Nucleus accumbens (tissue), 56 donors: ENCODE results near the gene ZBTB20.

Experiments
- DNase-seq, 56 donors: peaks; one replicate each; lab custom pipeline; 2025; lab: John Stamatoyannopoulos, UW

The ZBTB20 gene

DNA sequence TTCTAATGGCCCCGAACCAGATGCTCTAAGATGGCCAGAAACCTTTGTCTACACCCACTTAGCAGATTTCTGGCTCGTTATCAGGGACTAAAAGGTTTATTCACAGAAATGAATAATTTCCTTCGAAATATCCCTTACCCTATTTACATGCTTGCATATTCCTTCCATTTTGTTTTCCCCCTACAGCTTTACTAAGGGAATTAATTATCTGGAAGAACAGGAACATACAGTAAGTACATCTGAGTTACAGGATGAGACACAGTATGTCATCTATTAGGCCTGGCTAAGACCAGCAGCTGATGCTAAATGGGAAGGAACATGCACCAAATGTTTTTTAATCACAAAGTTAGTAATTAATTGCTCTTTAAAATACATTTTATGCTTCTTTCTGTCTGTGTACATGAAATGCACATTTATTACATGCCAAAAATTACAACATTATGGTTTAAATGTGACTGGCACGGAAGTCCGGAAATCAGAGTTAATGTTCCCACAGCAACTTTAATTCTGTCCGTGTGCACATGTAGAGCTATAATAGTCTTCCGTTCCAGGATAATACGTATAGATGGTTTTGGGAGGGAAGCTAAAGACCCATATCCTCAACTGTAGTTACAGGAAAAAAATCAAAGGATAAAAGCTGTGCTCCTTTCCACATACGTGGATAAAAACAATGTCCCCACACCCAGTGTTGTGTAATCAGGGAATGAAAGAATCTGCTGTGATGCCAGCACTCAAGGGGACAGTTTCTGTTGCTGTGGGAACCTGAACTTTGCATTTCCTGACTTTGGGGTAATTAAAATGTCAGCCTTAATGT, 771.3 kb downstream of the ZBTB20 start:
- DNase-seq: no peak

DNA sequence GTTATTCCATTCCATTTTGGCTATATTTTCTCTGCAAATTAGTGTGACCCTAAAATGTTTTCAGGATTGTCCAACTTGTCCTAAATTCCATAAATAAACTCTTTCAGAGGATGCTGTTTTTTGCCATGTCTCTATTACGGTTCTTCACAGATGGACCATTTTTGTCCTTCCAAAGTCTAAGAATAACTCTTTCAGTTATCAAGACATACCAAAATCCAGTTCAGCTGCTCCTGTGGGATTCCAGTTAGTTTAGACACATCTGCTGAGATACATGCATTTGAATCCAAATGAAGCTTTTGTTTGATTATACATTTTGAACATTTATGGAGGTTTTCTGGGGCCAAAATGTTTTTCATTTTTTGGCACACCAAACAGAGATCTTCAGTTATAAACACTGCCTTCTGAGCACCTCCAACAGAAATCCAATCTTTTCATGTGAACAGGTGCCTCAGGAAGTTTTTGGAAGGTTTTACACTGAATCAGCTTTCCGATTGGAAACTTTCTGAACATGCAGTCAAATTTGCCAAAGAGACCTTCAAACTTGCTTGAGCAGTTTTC, 772.6 kb downstream of the ZBTB20 start:
- DNase-seq: no peak

DNA sequence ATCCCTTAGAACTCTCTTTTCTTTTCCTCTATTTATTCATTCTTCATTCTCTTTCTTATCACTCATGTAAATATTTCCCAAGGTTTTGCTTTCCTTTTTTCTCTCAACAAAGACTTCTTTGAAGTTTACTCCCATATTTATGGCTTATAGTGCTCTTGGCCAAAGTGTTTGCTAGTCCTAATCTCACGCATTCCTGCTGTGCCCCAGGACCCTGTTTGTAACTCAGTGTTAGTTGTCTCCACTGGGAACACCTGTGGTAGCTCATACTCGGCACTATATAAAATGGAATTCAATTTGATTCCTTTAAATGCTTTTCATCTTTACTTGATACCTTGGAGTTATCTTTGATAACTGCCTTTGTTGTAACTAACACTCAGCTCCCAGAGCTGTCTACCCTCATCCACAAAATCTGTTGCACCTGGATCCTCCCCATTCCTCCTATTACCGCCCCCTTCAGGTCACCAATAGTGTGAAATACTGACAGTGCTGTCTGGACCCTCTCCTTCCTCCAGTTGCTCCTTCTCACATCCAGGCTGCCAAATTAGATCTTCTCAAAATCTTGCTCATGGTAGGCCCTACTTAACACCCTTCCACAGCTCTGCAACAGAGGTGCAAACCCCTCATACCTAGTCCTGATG, 776.4 kb downstream of the ZBTB20 start:
- DNase-seq: no peak

DNA sequence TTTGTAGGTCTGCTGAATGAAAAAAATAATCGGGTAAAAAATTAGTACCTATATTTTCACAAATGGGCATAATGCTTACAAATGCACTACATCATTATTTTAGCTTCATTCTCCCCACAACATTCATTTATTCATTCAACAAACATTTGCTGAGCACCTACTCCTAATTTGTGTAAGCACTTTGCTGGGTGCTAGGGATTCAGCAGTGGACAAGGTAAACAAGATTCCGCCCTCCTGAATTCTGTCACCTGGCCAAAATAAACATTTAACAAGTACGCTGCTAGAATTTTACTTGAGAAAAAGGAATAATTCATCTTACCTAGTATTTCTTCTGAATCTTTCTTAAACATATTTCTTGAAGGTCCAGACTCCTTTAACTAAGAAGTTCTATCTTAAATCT, 781.2 kb downstream of the ZBTB20 start:
- DNase-seq: no peak

DNA sequence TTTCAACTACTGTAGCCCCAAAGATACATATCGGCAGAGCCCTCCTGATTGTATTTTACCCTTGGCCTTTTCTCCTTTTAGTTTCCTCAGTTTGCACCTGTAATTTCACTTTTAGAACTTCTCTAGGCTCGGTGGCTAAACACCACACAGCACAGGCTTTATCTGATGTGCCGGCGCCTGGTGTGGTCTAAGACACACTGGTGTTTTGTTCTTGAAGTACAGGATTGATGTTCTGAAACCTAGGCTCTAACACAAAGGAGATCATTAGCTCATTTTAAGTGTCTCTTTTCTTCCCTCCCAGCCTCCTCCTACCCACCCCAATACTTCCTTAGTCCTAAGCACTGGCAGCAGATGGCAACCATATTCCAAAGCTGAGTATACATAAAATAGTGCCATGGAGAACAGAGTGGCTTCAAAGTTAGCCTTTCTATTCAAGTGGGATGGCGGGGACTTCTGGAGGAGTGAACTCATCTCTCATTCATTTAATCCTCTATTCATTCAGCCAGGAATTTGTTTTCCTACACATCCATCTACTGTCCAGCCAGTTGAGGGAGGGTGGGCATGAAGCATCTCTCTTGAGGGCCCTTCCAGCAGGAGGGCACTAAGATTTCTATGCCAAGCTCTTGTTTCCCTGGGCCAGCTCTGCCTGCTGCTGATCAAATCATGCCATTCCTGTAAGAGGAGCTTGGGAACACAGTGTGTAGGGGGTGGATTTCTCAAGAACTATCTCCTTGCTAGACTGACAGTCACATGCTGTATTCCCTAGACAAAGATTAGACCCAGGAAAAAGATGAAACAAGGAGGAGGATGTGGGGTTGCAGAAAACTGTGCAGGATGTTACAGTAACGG, 782.1 kb downstream of the ZBTB20 start:
- DNase-seq: peak in 16 of 56 donors; percentile 7 to 53 (median 23)

DNA sequence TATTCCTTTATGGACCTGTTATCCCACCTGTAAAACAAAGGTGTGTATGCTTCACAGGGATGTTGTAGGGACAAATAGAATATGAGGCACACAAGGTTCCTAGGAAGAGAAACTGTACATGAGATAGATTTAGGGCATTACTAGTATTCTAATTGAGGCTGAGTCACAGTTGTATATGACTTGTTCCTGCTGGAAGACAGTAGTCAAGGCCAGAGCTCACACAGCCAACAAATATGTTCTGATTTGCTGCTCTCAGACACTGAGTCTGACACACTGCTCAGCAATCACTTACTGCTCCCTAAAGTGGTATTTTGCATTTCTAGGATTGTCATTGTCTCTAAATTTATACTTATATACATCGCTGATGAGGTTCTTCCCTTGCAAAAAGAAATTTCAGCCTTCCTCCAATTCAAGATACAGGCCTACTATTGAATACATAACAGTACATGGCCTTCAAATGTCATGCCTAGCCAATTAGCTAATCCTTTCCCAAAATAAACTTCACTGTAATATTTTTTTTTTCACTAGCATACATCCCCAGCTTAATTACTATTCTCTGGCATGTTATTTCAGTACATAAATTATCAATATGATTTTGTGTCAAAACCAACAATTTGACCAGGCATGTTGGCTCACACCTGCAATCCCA, 783.4 kb downstream of the ZBTB20 start:
- peak in 1 of 56 donors; percentile 44 for DNase-seq

DNA sequence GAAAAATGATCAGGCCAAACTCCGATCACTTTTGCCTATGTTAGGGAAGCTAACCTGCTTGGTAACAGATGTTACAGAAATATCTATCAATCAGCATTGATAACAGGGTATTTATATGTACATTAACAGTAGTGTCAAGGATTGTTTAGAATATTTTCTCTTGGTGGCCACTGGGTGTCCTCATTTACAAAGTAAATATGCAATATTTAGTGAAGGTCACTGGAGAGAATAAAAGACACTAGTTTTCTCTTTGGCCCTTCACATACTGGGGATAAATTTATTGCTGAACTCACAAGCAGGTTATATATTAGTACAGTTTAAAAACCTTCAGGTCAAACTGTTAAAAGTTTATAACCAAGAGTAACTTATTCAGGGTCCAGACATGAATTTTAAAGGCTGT, 784.3 kb downstream of the ZBTB20 start:
- no peak for DNase-seq

DNA sequence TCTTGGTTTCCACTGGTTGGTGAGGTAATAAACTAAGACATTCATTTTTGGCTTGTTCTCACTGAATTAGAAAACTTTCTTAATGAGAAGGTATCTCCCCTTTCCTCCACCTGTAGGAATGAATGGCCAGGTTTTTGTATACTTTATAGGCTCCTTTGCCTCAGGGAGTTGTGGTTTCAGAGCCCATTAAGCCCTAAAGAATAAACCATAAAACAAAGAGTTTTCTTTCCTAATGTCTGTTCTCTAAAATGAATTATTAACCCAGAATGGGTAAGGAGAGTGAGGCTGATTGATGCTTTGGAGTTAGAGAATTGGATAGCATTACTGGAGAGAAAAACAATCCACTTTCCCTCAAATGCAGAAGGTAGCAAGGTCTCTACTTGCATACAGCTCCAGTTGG, 785.7 kb downstream of the ZBTB20 start:
- DNase-seq: no peak

DNA sequence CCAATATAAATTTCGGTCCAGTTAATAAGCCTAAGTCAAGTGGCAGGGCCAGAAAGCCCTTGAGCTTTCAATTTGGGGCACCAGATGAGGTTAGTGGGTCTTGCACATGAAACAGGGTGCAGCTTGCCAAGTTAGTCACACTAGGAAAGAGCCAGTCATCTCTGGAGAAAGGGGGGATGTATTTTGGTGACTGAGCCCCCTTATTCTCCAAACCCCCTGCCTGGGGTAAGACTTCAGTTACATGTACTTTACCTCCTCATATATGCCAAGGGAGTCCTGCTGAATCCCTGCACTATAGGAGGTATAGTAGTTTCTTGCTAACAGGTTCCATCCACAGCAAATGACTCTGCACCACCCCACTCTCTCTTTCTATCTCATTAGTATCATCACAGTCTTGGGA, 790.6 kb downstream of the ZBTB20 start:
- no peak for DNase-seq

DNA sequence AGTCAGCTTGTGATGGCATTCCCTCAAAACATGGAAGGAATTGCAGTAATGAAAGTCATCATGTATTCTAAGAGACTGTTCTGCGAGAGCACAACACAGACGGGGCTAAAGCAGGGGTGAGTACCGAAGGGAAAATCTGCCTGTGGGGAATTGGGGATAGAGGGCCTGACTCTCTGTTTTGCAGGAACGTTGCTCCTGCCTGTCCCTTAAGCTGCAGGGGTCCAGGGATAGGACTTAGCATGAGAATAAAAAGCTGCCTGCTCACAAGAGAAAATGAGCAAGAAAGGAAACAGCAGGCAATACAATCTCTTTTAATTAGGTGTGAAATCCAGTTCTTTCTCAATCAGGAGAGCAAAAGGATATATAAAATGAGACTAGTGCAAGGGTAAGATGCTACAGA, 791.0 kb downstream of the ZBTB20 start:
- DNase-seq: no peak

DNA sequence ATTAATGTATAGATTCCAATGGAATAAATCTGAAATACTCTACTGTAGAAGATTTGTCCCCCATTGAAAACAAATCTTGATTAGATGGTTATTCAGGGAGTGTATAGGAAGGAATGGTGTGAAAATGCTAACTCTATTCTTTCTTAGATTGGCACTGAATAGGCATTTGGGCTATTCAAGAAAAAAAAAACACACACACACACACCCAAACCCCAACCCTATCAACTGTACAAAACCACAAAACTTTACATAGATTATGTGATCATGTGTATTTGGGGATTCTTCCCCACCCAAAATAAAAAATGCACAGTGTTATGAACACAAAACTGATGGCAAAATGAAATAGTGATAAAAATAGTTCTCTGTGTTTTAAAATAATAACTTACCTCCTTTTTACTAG, 791.4 kb downstream of the ZBTB20 start:
- no peak for DNase-seq

DNA sequence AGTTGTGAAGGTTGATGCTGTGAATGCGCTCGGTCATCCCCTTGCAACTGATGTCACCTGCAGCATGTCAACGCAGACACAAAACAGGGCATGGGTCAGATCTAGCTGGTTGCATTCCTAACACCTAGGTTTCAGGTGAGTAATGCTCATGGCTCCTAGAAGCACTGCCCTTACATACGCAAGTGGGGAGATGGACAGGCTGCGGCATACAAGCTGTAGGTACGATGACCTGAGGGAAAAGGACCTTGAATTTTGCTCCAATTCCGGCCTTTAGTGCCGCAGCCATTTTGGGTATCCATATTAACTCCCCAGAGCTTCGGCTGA, 795.3 kb downstream of the ZBTB20 start:
- DNase-seq: no peak

DNA sequence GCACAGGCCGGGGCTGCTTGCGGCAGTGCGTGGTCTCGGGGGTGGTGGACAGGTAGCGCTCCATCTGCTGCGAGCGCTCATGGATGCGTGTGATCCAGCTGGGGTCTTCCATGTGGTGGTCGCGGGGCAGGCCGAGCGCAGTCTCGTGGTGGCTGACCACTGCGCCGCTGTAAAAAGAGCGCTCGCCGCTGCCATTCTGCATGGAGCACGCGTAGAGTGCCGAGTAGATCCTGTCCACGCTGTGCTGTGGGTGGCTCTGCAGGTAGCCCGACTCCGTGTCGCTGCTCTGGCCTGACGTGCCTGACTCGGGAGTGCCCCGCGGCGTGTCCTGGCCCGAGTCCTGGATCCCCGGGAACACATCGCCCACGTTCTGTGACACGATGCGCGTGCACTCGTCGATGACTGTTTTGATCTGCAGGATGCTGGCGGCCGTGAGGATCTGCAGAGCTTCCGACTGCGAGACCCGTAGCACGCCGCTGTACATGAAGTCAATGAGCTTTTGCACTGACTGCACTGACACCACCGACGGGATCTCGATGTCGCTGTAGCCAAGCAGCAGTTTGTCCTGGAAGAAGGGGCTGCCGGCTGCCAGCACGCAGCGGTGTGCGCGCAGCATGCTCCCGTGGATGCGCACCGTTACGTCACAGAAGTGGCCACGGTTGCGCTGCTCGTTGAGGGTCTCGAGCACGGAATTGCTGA, 795.8 kb downstream of the ZBTB20 start:
- no peak for DNase-seq

DNA sequence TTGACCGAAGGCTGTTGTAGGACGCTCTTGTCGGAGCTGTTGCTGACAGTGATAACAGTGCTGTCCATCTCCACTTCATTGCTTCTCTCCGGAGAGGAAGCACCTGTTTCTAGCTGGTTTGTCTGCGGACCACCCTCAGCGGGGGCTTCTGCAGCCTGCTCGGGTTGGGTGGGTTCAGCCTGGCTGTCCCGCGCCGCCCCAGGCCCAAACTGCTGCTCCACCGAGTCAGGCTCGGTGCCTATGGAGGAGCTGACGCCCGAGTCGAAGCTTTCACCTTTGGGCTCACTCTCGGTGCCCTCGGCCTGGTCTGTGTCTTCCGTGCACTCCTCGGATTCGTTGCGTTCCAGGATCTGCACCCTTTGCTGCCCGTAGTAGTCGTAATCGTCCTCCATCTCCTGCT, 796.4 kb downstream of the ZBTB20 start:
- DNase-seq: no peak

DNA sequence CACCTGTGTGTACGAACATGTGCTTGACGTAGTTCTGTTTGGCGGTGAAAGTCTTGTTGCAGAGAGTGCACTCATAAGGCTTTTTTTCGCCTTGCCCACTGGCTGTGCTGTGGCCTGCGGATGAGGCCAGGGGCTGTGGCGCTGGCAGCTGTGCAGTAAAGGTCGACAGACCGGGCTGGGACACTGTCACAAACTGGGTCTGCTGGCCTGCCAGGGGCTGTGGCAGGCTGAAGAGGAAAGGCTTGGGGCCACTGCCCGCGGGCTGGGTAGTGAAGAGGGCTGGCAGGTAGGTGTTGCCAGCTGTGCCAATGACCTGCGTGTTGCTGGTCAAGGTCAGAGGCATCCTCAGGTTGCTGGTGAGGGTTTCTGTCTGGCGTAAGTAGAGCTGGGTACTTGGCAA, 796.8 kb downstream of the ZBTB20 start:
- no peak for DNase-seq

DNA sequence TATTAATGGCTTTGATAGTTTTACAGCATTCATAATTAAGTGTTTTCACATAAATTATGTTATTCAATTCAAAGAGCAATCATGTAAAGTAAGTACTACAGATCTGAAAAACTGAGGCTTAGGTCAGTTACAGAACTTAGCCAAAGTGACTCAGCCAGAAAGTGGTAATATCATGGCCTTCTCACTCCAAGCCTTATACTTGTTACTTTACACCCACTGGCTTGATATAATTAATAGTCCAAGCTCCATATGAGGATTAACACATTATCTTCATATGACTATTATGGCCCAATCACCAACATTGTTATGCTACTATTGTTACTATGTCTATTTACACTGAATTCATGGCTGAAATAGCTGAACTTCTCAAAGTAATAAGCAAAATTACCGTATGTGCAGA, 802.6 kb downstream of the ZBTB20 start:
- no peak for DNase-seq

DNA sequence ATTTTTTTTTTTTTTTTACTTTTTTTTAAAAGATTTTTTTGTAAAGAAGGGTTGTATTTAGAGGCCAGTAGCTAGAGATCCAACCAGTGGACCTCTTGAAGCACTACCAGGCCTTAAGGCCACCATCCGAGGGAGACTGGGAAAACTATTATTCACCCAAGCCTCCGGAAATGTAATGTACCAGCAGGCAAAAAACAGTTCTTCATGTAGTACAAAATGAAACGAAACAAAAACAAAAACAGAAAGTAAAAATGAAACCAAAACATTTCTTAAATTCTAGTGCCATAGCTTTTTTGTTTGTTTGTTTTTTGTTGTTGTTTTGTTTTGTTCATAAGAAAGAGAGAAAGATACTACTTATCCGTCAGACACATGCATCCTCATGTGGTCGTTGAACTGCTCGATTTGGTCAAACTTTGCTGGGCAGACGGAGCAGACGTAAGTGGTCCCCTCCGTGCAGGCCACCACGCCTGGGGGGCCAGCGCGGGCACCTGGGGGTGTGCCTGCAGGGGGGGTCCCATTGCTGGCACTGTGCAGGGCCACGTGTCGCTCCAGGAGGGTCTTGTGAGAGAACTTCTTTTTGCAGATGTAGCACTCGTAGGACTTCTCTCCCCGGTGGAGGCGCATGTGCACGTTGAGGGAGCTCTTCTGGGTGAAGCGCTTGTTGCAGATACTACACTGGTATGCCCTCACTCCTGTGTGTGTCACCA, 808.3 kb downstream of the ZBTB20 start:
- DNase-seq: no peak

DNA sequence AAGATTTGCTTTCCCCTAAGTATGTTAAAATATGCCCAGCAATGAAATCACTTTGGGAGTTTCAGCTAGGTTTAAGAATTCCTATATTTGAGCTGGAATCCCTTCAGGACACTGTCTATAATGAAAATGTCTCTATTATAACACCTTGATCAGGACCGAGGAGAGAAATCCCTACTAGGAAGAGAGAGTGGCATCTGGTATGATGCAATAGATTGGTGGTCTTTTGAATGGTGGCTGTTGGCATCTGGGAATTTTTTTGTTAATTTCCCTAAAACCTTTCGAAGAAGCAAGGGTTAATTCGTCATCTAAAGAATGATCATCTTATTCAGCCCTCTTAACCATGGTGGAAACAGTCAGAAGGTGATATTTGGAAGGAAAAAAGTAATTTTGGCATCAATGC, 810.2 kb downstream of the ZBTB20 start:
- no peak for DNase-seq

DNA sequence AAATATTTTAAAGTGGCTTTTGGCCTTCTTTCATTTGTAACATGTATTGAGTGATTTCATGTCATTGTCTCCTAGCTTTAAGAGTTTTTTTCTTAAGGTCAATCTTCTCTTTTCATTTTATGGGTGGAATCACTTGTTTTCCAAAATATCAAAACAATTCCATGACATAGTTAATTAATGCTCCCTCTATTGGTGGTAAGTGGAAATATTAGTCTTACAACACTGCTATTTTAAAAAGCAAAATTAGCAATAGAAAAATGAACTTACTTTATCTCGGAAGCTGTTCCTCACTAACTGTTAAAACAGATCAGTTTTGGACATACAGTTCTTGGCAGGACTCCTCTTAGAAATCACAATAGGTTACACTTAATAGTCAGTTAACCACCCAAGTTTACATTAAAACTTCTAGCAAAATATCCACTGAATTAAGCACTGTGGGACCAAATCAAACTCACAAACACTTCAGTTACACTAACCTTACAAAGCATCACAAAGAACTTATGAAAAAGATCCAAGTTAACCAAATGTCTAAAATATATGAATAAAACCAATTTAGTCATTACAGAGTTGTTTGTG, 810.9 kb downstream of the ZBTB20 start:
- no peak for DNase-seq
